GM13976 (cell line): ENCODE results near the gene CTSL.

ENCODE experiments used
- DNase-seq: peaks from one replicate; pipeline ENCODE4 v3.0.0; 2012; ENCODE audit warnings: low spot score
- in situ Hi-C: fragments of 300-500 bp; cut with MboI; formaldehyde crosslinking; loops from one replicate; pipeline ENCODE4 v1.12.0; 2022; ENCODE audit warnings: low sequenced_read_pairs, mixed read lengths, inconsistent platforms; ENCODE audit not compliant: unreplicated experiment
- TF ChIP-seq, protein P1 (sequence below): IDR thresholded peaks from 2 replicates; pipeline ENCODE4 v1.5.1; 2012; ENCODE audit warnings: borderline replicate concordance, mild to moderate bottlenecking; ENCODE audit not compliant: insufficient read depth; ENCODE audit errors: extremely low read depth, missing control alignments, control extremely low read depth

The CTSL gene

DNA sequence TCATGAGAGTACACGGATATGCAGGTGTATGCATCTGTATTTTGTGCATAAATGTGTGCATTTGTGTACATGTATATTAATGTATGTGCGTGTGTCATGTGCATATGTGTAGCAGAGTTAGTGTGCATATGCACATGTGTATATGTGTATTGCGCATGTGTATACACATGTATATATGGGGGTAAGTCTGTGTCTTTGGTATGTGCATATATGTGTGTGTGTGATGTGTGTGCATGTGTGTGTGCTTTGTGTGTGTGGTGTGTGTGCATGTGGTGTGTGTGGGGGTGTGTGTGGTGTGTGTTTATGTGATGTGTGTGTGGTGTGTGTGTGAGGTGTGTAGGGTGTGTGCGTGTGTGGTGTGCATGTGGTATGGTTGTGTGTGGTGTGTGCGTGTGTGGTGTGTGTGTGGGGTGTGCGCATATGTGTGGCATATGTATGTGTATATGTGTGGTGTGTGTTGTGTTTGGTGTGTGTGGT lies 13.1 kb upstream of the CTSL start:
- TF ChIP-seq, protein P1, sequence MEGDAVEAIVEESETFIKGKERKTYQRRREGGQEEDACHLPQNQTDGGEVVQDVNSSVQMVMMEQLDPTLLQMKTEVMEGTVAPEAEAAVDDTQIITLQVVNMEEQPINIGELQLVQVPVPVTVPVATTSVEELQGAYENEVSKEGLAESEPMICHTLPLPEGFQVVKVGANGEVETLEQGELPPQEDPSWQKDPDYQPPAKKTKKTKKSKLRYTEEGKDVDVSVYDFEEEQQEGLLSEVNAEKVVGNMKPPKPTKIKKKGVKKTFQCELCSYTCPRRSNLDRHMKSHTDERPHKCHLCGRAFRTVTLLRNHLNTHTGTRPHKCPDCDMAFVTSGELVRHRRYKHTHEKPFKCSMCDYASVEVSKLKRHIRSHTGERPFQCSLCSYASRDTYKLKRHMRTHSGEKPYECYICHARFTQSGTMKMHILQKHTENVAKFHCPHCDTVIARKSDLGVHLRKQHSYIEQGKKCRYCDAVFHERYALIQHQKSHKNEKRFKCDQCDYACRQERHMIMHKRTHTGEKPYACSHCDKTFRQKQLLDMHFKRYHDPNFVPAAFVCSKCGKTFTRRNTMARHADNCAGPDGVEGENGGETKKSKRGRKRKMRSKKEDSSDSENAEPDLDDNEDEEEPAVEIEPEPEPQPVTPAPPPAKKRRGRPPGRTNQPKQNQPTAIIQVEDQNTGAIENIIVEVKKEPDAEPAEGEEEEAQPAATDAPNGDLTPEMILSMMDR = no peak
- in situ Hi-C loops = no loop called here
- no peak for DNase-seq

DNA sequence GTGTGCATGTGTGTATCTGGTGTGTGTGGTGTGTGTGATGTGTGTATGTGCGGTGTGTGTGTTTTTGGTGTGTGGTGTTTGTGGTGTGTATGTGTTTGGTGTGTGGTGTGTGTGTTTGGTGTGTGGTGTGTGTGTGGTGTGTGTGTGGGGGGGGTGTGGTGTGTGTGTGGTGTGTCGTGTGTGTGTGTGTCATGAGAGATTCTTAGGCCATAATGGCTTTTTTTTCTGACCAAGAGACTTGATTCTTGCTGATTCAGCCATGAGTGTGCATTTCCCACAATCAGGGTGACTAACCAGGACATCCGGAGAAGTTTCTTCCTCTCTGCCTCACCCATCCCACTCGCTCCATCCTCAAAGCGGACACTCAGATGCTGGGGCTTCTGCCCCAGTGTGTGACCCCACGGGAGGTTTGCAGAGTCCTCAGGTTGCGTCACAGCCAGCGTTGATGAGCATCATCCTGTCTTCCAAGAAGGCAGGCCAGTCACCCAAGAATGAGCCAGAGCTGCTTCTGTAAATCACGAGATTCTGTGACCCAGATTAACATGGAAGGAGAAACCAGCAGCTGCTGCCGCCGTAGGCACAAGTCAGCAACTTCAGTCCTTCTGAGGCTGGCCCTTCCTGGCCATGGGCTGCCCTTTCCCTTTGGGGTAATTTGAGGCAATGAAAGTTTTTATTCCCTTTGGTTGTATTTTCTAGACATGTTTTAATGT lies 12.5 kb upstream of the CTSL start:
- no peak for DNase-seq
- TF ChIP-seq, protein P1 = no peak
- in situ Hi-C loops = no loop called here

- in situ Hi-C loops = no loop called here
- TF ChIP-seq, protein P1 = no peak
- DNase-seq = no peak
Observed at GRCh38 chr9:87713988-87714330, 12.0 kb upstream of the CTSL start.

DNA sequence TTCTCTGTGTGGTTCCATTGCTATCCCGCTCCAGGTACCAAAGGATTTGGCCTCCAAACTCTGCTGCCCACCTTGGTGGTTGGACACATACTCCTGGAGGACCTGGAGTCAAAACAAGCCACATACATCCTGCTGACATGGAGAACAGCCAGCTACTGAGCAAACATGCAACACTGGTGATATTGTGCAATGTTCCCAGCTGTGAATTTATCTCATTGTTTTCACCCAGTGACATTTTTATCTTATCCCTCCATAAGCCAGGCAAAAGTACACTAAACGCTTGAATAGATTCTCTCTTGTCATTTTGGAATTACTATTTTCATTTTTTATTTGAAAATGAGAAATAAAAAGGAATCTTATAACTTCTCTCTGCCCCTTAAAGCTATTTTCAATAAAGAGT lies 11.1 kb upstream of the CTSL start:
- TF ChIP-seq, protein P1 = no peak
- DNase-seq = no peak
- in situ Hi-C loops = no loop called here

GRCh38 chr9:87716141-87716540 lies 9.8 kb upstream of the CTSL start:
- no peak for DNase-seq
- in situ Hi-C loops = no loop called here
- TF ChIP-seq, protein P1 = no peak

DNA sequence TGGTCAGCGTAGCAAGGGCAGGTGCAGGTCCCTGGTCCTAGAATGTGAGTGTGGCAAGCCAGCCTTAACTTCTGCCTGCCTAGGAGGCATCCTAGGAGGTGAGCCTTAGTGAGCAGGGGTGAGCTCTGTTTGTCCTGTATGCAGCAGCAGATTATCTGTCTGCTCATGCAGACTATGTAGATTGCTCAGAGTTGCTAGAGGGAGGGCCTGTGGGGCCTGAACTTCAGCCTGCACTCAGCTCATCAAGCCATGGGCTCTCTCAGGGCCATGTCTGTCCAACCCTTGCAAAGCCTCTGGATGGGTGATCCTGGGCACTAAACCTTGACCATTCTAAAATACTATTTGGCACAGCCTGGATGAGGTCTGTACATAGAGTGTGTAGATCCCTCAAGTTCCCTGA lies 8.5 kb upstream of the CTSL start:
- in situ Hi-C loops = no loop called here
- TF ChIP-seq, protein P1 = no peak
- no peak for DNase-seq
